GM08714 (cell line): Measurements from ENCODE around the gene RAB29.

Experiments
- H3K4me3 ChIP-seq: fragments of 200-500 bp; sonication (Bioruptor generic); 2 replicates; pipeline ENCODE4 v1.5.1; 2014; ENCODE audit warnings: mild to moderate bottlenecking, low read length, inconsistent platforms
- ZNF274 ChIP-seq: IDR thresholded peaks from 2 replicates; pipeline ENCODE4 v1.6.1; 2012; ENCODE audit warnings: mild to moderate bottlenecking, low read depth, low read length

RAB29 gene

GRCh38 chr1:205803986-205804385, 28.7 kb upstream of the RAB29 start:
- TF ChIP-seq ZNF274: no peak
- no peak overlapping the region for H3K4me3 ChIP-seq

- H3K4me3 ChIP-seq: no peak overlapping the region
- TF ChIP-seq ZNF274: no peak
These were observed 26.8 kb upstream of the RAB29 start for GRCh38 chr1:205802060-205802459.

GRCh38 chr1:205800981-205801703, 25.9 kb upstream of the RAB29 start:
- TF ChIP-seq ZNF274: no peak
- H3K4me3 ChIP-seq: no peak overlapping the region

DNA sequence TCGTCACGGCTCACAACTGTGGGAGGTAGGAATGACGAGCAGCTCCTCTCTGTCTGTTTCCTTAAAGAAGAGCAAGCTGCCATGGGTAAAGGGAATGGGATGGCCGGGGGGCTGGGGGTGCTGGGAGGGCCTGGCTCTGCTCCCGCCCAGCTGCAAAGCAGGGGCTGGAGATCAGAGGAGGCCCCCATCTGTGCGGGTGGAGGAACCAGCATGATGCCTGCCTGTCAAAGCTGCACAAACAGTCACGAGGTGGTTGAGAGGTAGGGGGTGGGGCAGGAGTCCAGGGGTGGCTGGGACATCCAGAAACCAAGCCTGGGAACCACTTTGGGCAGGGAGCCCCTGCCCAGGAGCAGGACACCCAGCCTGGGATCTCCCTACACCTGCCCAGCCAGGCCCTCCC, 25.1 kb upstream of the RAB29 start:
- H3K4me3 ChIP-seq: no peak overlapping the region
- no peak for TF ChIP-seq ZNF274

- TF ChIP-seq ZNF274: no peak
- no peak overlapping the region for H3K4me3 ChIP-seq
These were observed 23.3 kb upstream of the RAB29 start for GRCh38 chr1:205798577-205798976.

DNA sequence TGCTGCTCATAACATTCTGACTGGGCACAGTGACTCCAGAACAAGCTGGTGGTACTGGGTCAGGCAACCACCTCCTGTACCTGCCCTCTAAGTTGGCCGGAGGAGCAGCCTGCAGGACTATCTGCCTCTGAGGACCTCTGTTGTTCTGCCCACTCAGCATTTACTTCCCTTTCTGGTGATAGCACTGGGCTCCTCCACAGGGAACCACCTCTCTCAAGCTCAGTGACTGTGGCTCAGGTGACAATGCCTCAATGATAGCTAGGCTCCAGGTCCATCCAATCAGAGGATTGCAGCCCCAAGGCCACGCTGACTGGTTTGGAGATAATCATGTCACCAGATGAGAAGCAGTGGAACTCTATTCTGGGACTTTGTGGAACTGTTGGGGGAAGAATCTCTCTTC, 21.9 kb upstream of the RAB29 start:
- TF ChIP-seq ZNF274: no peak
- no peak overlapping the region for H3K4me3 ChIP-seq

GRCh38 chr1:205794011-205794730, 18.9 kb upstream of the RAB29 start:
- H3K4me3 ChIP-seq: no peak overlapping the region
- no peak for TF ChIP-seq ZNF274

- no peak for TF ChIP-seq ZNF274
- no peak overlapping the region for H3K4me3 ChIP-seq
These were observed 17.8 kb upstream of the RAB29 start for GRCh38 chr1:205792961-205793673.

DNA sequence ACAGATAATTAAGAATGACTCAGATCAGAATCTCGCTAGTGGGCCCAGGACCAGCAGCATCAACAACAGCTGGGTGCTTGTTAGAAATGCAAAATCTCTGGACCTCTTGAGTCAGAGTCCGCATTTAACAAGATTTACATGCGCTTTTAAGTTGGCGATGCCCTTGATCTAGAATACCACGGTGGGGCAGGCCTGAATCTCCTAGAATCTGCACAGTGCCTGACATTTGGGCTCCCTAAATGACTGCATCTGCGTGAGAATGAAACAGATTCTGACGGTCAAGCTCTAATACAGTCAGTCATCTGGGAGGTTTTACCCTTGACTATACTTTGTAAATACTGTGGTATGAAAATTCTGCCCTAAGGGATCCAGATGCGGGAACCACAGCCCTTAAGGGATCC, 17.2 kb upstream of the RAB29 start:
- H3K4me3 ChIP-seq: no peak overlapping the region
- no peak for TF ChIP-seq ZNF274

DNA sequence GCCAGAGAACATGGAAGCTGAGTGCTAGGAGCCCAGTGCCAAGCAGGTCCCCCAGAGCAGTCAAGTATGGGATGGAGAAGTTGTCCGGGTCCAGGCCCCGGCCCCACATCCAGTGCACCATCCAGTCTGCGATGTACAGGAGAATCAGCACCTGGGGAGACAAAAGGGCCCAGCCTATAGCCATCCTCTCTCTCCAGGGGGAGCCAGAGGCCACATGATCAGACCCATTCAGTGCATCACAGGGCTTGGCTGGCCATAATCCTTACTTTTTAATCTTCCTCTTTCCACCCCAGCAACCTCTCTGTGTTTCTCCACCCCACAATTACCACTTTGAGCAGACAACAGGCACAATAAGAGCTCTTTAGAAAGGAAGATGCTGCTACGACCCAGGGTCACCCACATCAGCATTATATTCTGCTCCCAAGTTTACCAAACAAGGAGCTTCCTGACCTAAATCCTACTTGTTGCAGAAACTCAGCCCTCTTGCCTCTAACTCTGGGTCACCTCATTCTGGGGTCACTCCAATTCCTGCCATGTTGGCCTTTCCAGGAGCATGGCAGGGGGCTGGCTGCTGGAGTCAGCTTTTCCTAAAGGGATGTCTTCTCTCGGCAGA, 16.4 kb upstream of the RAB29 start:
- TF ChIP-seq ZNF274: no peak
- H3K4me3 ChIP-seq: no peak overlapping the region

DNA sequence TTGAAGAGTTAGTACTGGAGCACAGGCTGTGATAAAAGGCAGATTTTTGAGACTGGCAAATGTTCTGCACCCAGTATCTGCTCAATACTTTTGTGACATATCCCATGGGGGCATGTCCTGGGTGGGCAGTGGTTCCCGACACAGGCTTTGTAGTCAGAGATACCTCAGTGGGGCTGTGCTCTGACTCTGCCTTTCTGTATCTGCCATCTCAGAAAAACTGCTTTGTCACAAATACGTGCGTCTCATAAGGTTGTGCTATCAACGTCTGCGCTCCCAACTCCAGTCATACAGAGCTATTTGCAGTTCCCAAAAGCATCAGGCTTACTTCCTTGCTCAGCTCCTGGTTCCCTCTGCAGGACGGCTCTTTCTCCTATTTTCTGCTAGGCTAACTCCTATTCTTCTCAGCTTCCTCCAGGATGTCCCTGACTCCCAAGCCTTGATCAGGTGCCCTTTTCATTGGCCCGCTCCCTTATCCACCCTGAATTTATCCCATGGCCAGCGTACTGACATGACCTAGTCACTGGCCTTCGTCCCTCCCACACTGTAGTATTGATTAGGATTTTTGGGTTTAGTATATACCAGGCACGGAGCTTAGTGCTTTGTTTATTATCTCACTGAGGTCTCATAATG, 12.1 kb upstream of the RAB29 start:
- no peak overlapping the region for H3K4me3 ChIP-seq
- TF ChIP-seq ZNF274: no peak

DNA sequence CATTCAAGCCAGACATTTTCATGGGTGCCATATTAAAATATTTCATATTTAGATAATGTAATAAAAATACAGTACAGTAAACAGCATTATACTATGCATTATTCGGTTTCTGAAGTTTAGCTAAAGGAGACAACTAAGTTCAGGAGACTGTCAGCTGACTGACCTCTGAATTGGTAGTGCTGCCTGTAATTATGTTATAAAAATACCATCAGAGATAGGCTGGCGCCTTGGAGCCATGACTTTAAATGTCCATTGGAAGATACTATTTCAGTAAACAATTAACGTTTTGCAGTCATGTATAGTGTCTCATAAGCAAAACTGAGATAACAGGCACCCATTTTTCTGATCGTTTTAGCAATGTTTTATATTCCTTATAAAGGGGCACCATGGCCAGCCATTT, 11.3 kb upstream of the RAB29 start:
- no peak for TF ChIP-seq ZNF274
- H3K4me3 ChIP-seq: no peak overlapping the region

DNA sequence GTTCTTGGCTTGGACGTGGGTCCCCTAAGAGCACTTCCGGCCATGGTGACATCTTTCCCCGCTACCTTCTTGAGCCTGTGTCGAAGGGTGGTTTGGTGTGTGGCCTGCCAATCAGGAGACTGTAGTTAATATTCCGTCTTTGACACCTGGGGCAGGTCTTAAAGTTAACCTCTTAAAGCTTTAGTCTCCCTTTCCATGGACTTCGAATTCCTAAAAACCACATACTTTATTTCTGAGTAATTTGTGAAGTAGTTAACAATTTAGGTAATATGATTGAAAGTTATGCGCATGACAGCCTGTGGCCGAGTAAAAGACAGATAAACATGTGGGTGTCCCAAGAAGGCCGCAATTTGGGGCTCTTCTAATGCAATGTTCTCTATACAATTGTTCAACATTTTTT, 10.2 kb upstream of the RAB29 start:
- no peak for TF ChIP-seq ZNF274
- no peak overlapping the region for H3K4me3 ChIP-seq

DNA sequence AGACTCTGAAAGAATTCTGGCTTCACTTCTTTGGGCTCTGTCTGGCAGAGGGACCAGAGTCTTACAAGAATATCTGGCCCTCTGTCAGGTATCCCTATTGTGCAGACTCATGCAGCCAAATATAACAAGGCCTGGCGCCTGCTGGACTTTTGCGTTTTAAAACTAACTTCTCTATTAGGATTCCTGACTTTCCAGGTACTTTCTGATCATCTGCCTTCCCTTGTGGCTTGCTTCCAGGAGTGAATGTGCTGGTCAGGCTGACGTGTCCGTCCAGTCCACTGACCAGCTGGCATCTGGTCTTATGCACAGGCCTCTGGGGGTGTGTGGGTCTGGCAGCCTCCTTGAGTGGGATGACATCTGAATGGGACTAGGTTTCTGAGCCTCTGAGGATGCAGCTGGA, 8.6 kb upstream of the RAB29 start:
- TF ChIP-seq ZNF274: no peak
- no peak overlapping the region for H3K4me3 ChIP-seq
